Kidney glomerular epithelial cell (primary cell): ENCODE results near the gene HMGCL.
"Not testable (repeated sequence)": the region's sequence is repeated elsewhere in the genome, so short reads cannot be mapped to it uniquely, and the experiment has no call there.

Experiments
- DNase-seq: peaks from one replicate; lab custom pipeline; 2025; lab: John Stamatoyannopoulos, UW

HMGCL gene

GRCh38 chr1:23825076-23825761 lies at the start of gene HMGCL:
Gene HMGCL, minus strand, starts transcription at chr1:23825429. Its CDS starts 14 bp downstream, at chr1:23825415.
- peak; percentile 74 for DNase-seq

- no peak for DNase-seq
Observed at GRCh38 chr1:23872421-23872820, 47.2 kb upstream of the HMGCL start.

- DNase-seq, result no peak
Observed at GRCh38 chr1:23869051-23869450, 43.8 kb upstream of the HMGCL start.

- no peak for DNase-seq
Observed at GRCh38 chr1:23868557-23869016, 43.4 kb upstream of the HMGCL start.

- peak; percentile 85 for DNase-seq
Observed at GRCh38 chr1:23867895-23868556, 42.8 kb upstream of the HMGCL start, which contains the start of gene FUCA1. Gene FUCA1, minus strand, starts transcription at chr1:23868290. Its CDS starts 4 bp downstream, at chr1:23868286.

GRCh38 chr1:23867542-23867894 lies 42.3 kb upstream of the HMGCL start:
- DNase-seq, result no peak

- DNase-seq, result peak; percentile 53
Observed at GRCh38 chr1:23865543-23865930, 40.3 kb upstream of the HMGCL start.

GRCh38 chr1:23864801-23865542 lies 39.7 kb upstream of the HMGCL start:
- no peak for DNase-seq

GRCh38 chr1:23862640-23863039 lies 37.4 kb upstream of the HMGCL start:
- DNase-seq, result no peak

- DNase-seq, result no peak
Observed at GRCh38 chr1:23854568-23854967, 29.3 kb upstream of the HMGCL start.

GRCh38 chr1:23853124-23853523 lies 27.9 kb upstream of the HMGCL start:
- DNase-seq, result not testable (repeated sequence)

- DNase-seq, result not testable (repeated sequence)
Observed at GRCh38 chr1:23851406-23851805, 26.2 kb upstream of the HMGCL start.

GRCh38 chr1:23848673-23849616 lies 23.7 kb upstream of the HMGCL start:
- no peak for DNase-seq

- DNase-seq, result not testable (repeated sequence)
Observed at GRCh38 chr1:23847482-23848095, 22.4 kb upstream of the HMGCL start.

- no peak for DNase-seq
Observed at GRCh38 chr1:23845163-23845562, 19.9 kb upstream of the HMGCL start.

GRCh38 chr1:23843644-23844043 lies 18.4 kb upstream of the HMGCL start:
- DNase-seq, result no peak

- peak; percentile 18 for DNase-seq
Observed at GRCh38 chr1:23838401-23838866, 13.2 kb upstream of the HMGCL start.

- no peak for DNase-seq
Observed at GRCh38 chr1:23837908-23838307, 12.7 kb upstream of the HMGCL start.

GRCh38 chr1:23836037-23836436 lies 10.8 kb upstream of the HMGCL start:
- DNase-seq, result no peak

GRCh38 chr1:23834156-23834555 lies 8.9 kb upstream of the HMGCL start:
- not testable (repeated sequence) for DNase-seq

GRCh38 chr1:23827717-23828116 lies 2.5 kb upstream of the HMGCL start:
- DNase-seq, result no peak
